Erythroblast (primary cell): ENCODE results near the gene PPP1R14B.

Source experiments
- DNase-seq, 2 experiments: peaks; one replicate each; lab custom pipeline; 2025; lab: John Stamatoyannopoulos, UW
- GATA1 ChIP-seq: IDR thresholded peaks from 2 replicates; pipeline ENCODE4 v1.6.1; 2011; ENCODE audit warnings: low read depth, mild to moderate bottlenecking, control low read depth, low read length, moderate library complexity
- POLR2A ChIP-seq: IDR thresholded peaks from 2 replicates; pipeline ENCODE4 v1.6.1; 2011; ENCODE audit warnings: mild to moderate bottlenecking, low read length

PPP1R14B gene

DNA sequence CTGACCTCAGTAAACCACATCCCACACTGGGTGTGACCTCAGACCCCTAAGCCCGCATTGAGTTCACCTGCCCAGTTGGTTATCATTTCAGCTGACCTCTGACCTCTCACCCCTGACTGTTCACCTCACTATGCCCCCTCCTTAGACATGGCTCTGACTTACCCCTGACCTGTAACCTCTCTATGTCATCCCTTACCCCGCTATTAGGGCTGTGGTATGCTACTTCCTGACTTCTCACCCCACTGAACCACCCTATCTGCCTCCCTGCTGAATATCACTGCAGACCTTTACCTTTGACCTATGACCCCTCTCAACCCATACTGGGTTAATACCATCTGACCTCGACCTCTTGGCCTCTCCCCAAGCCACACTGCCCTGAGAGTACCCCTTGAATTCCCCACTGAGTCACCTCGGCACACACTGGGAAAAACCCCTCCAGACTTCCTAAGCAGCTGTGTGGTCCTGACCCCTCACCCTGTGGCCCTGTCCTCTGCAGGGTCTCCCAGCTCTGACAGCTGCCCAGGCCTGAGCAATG lies 12.9 kb upstream of the PPP1R14B start:
- TF ChIP-seq POLR2A (no peak), GATA1 (no peak)
- DNase-seq: no peak

DNA sequence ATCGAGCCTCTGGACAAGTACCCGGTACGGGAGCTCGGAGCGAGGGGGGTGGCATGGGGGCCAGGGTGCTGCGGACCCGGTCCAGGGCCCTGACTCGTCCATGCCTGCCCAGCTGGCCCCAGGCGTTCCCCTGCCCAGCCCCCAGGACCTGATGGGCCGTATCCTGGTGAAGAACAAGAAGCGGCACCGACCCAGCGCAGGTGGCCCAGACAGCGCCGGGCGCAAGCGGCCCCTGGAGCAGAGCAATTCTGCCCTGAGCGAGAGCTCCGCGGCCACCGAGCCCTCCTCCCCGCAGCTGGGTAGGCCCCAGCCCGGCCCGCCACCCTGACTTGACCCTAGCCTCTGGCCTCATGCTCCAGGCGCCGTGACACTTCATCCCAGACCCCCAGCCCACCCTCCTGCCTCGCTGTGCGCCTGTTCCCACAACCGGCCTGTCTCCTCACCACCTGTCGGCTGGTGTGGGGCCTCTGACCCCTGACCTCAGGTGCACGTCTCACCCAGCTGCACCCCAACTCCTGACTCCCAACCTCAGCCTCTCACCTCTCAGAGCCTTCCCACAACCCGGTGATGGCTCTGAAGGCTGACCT lies 12.3 kb upstream of the PPP1R14B start:
- TF ChIP-seq GATA1: no peak
- TF ChIP-seq POLR2A: no peak
- DNase-seq: no peak

- DNase-seq: no peak
- no peak for TF ChIP-seq GATA1
- no peak for TF ChIP-seq POLR2A
Observed at GRCh38 chr11:64258356-64258755, 11.6 kb upstream of the PPP1R14B start.

DNA sequence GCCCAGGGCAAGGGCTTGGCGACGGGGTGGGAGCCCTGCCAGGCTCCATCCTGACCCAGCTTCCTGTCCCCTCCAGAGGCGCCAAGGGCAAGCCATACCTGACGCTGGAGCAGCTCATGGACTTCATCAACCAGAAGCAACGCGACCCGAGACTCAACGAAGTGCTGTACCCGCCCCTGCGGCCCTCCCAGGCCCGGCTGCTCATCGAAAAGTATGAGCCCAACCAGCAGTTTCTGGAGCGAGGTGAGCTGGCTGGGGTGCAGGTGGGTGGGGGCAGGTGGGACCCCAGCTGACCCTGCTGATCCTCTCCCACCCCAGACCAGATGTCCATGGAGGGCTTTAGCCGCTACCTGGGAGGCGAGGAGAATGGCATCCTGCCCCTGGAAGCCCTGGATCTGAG lies 9.6 kb upstream of the PPP1R14B start:
- TF ChIP-seq POLR2A (no peak), GATA1 (no peak)

GRCh38 chr11:64255135-64256128 lies 8.7 kb upstream of the PPP1R14B start:
- no peak for DNase-seq
- TF ChIP-seq GATA1 (no peak), POLR2A (no peak)

More for the DNA sequence above, 9.6 kb upstream of the PPP1R14B start:
- DNase-seq: no peak

GRCh38 chr11:64254326-64254725 lies 7.6 kb upstream of the PPP1R14B start:
- no peak for DNase-seq
- TF ChIP-seq GATA1 (no peak), POLR2A (no peak)

DNA sequence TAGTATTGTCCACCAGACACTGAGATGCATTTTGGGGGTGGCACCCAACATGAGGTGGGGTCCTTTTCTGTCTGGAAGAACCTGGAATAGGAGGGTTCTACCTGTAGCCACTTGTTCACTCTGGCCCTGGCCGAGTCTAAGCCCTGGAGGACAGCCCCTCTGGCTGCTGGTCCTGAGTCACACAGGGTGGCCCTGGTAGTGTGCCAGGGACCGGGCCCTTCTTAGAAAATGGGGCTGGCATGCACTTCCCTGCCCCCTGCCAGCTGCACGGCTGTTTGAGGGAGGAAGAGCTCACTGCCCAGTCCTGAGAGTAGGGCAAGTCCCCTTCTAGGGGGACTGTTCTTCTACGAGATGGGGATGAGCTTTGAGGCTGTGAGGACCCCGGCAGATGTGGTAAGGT lies 6.7 kb upstream of the PPP1R14B start:
- no peak for DNase-seq
- TF ChIP-seq POLR2A (no peak), GATA1 (no peak)

DNA sequence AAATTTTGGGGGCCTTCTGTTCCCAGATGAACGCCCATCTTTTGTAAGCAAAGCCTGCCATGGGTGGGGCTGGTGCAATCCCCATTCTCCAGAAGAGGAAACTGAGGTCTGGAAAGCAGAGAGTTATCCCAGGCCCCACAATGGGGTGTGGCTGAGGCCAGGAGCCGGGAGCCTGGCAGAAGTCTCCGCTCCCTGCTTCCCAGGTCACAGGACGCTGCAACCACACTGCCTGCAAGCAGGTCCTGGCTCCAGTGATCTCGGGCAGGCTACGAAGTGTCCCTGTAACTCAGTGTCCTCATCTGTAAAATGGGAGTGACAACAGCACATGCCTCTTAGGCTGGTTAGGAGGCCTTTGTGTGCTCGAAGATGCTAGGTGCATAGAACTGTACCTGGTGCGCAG lies 6.3 kb upstream of the PPP1R14B start:
- no peak for TF ChIP-seq GATA1
- no peak for TF ChIP-seq POLR2A
- no peak for DNase-seq

DNA sequence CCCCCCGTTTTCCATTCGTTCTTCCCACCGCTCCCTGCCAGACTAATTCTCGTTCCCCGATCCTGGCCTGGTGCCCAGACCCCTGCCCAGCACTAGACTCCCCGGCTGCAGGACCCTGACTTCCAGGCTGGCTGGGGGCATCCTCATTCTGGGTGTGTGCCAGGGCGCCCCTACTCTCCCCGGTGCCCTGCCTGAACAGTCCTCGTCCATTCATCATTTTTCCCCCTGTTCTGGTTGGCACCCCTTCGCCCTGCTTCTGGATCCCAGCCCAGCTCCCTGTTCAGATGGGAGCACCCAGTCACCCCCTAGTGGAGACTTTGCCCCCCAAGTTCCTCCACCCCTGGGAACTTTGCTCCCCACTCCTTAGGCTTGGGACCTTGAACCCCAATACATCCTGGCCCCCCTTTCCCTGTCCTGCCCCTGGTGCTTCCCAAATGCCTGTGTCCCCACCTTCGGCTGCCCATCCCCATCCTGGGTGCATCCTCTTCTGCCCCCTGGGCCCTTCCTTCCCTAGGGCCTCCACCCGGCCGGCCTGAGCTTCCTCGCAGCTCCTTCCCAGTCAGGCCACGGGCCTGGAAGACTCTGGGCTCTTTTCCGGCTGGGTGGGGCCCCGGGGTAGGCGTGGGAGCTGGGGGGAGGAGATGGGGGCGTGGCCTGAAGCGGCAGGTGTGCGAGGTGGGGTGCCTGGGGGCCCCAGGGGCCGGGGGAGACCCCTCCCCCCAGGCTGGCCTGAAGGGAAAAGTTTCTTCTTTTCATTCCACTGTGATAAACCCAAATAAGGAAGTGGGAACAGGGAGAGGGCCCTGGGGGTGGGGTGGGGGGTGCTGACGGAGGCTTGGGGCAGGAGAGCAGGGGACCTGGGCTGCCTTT lies 5.5 kb upstream of the PPP1R14B start:
- DNase-seq: peak; percentile 46 to 70
- TF ChIP-seq GATA1 (no peak), POLR2A (no peak)

DNA sequence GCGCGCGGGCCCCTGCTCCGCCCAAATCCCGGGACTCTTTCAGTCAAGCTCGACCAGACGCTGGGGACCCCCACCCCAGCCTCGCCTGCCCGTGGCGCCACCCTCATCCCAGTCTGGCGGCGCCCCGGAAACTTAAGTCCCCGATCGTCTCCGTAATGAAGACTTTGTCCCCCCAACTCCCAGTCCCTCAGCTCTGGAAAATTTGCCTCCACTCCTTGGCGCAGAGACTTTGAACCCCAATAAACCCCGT lies 4.9 kb upstream of the PPP1R14B start:
- DNase-seq: no peak

GRCh38 chr11:64251016-64251752 lies 4.4 kb upstream of the PPP1R14B start, which contains the start of gene PLCB3:
Gene PLCB3 (plus strand): TSS chr11:64251530. CDS start chr11:64251650, 120 bp downstream.
- DNase-seq: peak; percentile 72 to 85
- no peak for TF ChIP-seq GATA1
- peak; percentile 53 for TF ChIP-seq POLR2A

More for the DNA sequence above, 4.9 kb upstream of the PPP1R14B start:
- TF ChIP-seq GATA1 (no peak), POLR2A (peak; percentile 15)

- TF ChIP-seq GATA1 (no peak), POLR2A (no peak)
- peak in 1 of 2 experiments; percentile 73 for DNase-seq
Observed at GRCh38 chr11:64250415-64251015, 3.8 kb upstream of the PPP1R14B start.
